Stimulated activated naive CD8-positive, alpha-beta T cell treated with anti-CD3 and anti-CD28 coated beads, Interleukin-15, Interleukin-2, amounts not matched to agents 100 ng/mL and 50 ng/mL, for 24 hours (primary cell): Measurements from ENCODE around the gene CHRNE.

ENCODE experiments used
- H3K27ac Mint-ChIP-seq: one replicate; pipeline ENCODE4 v1.8.0; 2021; ENCODE audit warnings: mild to moderate bottlenecking, mixed read lengths
- H3K27me3 Mint-ChIP-seq: one replicate; pipeline ENCODE4 v1.8.0; 2021; ENCODE audit warnings: mixed read lengths
- H3K36me3 Mint-ChIP-seq: one replicate; pipeline ENCODE4 v1.8.0; 2021; ENCODE audit warnings: low read depth, mixed read lengths
- H3K4me1 Mint-ChIP-seq: one replicate; pipeline ENCODE4 v1.8.0; 2021; ENCODE audit warnings: low read depth, mixed read lengths
- H3K4me3 Mint-ChIP-seq: one replicate; pipeline ENCODE4 v1.8.0; 2021; ENCODE audit warnings: mild to moderate bottlenecking, mixed read lengths
- H3K9me3 Mint-ChIP-seq: one replicate; pipeline ENCODE4 v1.8.0; 2021; ENCODE audit warnings: mixed read lengths

The CHRNE gene

DNA sequence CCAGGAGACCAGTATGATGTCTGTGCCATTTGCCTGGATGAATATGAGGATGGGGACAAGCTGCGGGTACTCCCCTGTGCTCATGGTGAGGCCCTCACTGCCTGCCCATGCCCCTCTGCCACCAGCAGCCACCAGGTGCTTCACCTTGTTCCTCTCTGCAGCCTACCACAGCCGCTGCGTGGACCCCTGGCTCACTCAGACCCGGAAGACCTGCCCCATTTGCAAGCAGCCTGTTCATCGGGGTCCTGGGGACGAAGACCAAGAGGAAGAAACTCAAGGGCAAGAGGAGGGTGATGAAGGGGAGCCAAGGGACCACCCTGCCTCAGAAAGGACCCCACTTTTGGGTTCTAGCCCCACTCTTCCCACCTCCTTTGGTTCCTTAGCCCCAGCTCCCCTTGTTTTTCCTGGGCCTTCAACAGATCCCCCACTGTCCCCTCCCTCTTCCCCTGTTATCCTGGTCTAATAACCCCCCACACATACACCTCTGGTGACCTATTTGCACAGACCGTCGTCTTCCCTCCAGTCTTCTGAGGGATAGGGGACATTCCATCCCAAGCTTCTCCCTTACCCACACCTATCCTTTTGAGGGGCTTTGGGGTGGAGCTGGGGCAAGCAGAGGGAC, 41.8 kb upstream of the CHRNE start:
- H3K36me3 Mint-ChIP-seq: peaks cover 71% of the 10 kb centered on the region
- H3K4me1 Mint-ChIP-seq: peaks cover 58% of the 10 kb centered on the region
- H3K27me3 Mint-ChIP-seq: no peaks in the 10 kb centered on the region
- H3K27ac Mint-ChIP-seq: peak overlapping the region; percentile 98
- H3K9me3 Mint-ChIP-seq: no peaks in the 10 kb centered on the region
- peak overlapping the region; percentile 93 for H3K4me3 Mint-ChIP-seq

GRCh38 chr17:4944163-4944553, 41.3 kb upstream of the CHRNE start:
- H3K4me3 Mint-ChIP-seq: peak overlapping the region; percentile 93
- H3K36me3 Mint-ChIP-seq: peaks cover 71% of the 10 kb centered on the region
- peak overlapping the region; percentile 98 for H3K27ac Mint-ChIP-seq
- H3K4me1 Mint-ChIP-seq: peaks cover 58% of the 10 kb centered on the region
- no peaks in the 10 kb centered on the region for H3K27me3 Mint-ChIP-seq
- H3K9me3 Mint-ChIP-seq: no peaks in the 10 kb centered on the region

DNA sequence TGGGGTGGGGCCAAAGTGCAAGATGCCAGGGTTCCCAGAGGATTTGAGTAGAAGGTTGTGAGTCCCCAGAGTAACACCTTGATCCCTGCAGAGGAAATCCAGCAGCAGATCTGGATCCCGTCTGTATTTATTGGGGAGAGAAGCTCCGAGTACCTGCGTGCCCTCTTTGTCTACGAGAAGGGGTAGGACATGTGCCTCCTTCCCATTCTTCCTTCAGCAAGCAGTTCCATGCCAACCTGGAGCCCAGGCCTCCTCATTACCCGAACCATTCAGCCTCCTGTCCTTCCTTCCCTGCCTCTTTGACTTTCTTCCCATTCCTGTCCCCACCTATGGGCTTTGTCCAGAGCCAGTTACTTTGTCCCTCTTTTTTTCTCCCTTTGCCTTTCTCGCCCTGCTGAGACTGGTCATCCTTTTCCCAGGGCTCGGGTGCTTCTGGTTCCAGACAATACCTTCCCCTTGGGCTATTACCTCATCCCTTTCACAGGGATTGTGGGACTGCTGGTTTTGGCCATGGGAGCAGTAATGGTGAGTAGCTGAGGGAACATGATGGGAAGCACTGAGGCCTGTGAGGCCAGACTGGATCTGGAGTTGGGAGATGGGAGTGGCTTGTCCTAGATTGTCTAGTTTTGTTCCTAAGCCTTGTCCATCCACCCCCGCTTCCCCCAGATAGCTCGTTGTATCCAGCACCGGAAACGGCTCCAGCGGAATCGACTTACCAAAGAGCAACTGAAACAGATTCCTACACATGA, 40.0 kb upstream of the CHRNE start:
- peaks cover 77% of the 10 kb centered on the region for H3K36me3 Mint-ChIP-seq
- peak overlapping the region; percentile 74 for H3K27ac Mint-ChIP-seq
- peak overlapping the region; percentile 88 for H3K4me3 Mint-ChIP-seq
- no peaks in the 10 kb centered on the region for H3K9me3 Mint-ChIP-seq
- no peaks in the 10 kb centered on the region for H3K27me3 Mint-ChIP-seq
- H3K4me1 Mint-ChIP-seq: peaks cover 67% of the 10 kb centered on the region

GRCh38 chr17:4941319-4941610, 38.4 kb upstream of the CHRNE start:
- Mint-ChIP-seq H3K27ac (peak overlapping the region; percentile 92), H3K4me3 (peak overlapping the region; percentile 88), H3K36me3 (peaks cover 63% of the 10 kb centered on the region), H3K4me1 (peaks cover 59% of the 10 kb centered on the region), H3K27me3 (no peaks in the 10 kb centered on the region), H3K9me3 (no peaks in the 10 kb centered on the region)

- Mint-ChIP-seq H3K27me3 (no peaks in the 10 kb centered on the region), H3K4me1 (peaks cover 55% of the 10 kb centered on the region), H3K4me3 (peak overlapping the region; percentile 88), H3K27ac (peak overlapping the region; percentile 92), H3K9me3 (no peaks in the 10 kb centered on the region), H3K36me3 (peaks cover 63% of the 10 kb centered on the region)
Observed at GRCh38 chr17:4940555-4941318, 37.8 kb upstream of the CHRNE start.

GRCh38 chr17:4939796-4940554, 37.1 kb upstream of the CHRNE start, which contains the start of the genes RNF167 and SLC25A11:
RNF167 (plus strand) TSS chr17:4940268; CDS start chr17:4940910, 642 bp downstream.
SLC25A11 (minus strand) TSS chr17:4940046; CDS start chr17:4939910, 136 bp downstream.
- H3K4me3 Mint-ChIP-seq: peak within 1 kb of the TSS; percentile 88
- peak within 1 kb of the TSS; percentile 92 for H3K27ac Mint-ChIP-seq
- H3K36me3 Mint-ChIP-seq: peaks cover 57% of the 10 kb centered on the region
- peaks cover 48% of the 10 kb centered on the region for H3K4me1 Mint-ChIP-seq
- no peaks in the 10 kb centered on the region for H3K27me3 Mint-ChIP-seq
- H3K9me3 Mint-ChIP-seq: no peaks in the 10 kb centered on the region

GRCh38 chr17:4939546-4939795, 36.6 kb upstream of the CHRNE start:
- Mint-ChIP-seq H3K9me3 (no peaks in the 10 kb centered on the region), H3K36me3 (peaks cover 52% of the 10 kb centered on the region), H3K4me1 (peaks cover 45% of the 10 kb centered on the region)

DNA sequence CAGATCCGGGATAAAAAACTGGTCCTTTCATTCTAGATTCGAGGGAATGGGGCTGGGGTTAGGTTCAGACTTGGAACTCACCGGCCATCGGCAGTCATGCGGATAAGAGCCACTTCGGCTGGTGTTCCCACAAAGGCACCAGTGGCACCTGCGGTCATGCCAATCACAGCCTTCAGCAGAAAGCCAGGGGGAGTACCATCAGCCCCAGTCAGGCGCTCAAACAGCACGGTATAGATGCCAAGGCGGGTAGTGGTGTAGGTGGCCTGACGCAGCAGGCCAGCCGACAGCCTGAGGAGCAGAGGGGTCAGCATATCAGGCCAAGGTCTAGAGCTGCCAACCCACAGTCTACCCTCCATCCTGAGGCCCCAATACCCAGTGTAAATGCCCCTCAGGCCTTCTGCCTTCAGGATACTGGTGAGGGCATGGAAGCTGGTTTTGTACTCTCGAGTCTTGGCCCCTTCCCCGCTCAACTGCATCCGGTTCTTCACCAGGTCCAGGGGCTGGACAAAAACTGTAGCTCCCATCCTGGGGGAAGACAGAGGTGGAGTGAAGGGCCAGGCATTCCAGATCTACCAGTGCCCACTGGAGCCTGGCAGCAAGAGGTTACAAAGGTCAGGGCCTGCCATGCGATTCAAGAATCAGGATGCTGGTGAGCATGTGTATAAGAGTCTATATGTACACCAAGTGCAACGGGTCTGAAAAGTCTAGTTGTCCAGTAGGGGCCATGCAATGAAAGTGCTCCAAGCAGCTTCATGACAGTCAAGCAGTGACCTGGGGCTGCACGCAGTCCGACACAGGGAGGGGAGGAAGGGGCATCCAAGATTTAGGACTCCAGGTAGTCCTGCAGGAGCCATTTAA, 36.0 kb upstream of the CHRNE start:
- Mint-ChIP-seq H3K27ac (peak overlapping the region; percentile 92), H3K9me3 (no peaks in the 10 kb centered on the region), H3K4me3 (peak overlapping the region; percentile 88), H3K27me3 (no peaks in the 10 kb centered on the region), H3K36me3 (peaks cover 47% of the 10 kb centered on the region), H3K4me1 (peaks cover 45% of the 10 kb centered on the region)

More at GRCh38 chr17:4939546-4939795, 36.6 kb upstream of the CHRNE start:
- Mint-ChIP-seq H3K27ac (peak overlapping the region; percentile 92), H3K27me3 (no peaks in the 10 kb centered on the region), H3K4me3 (peak overlapping the region; percentile 88)

- H3K4me1 Mint-ChIP-seq: peaks cover 44% of the 10 kb centered on the region
- H3K4me3 Mint-ChIP-seq: peak overlapping the region; percentile 88
- no peaks in the 10 kb centered on the region for H3K9me3 Mint-ChIP-seq
- peak overlapping the region; percentile 80 for H3K27ac Mint-ChIP-seq
- no peaks in the 10 kb centered on the region for H3K27me3 Mint-ChIP-seq
- peaks cover 41% of the 10 kb centered on the region for H3K36me3 Mint-ChIP-seq
Observed at GRCh38 chr17:4938069-4938491, 35.2 kb upstream of the CHRNE start.

DNA sequence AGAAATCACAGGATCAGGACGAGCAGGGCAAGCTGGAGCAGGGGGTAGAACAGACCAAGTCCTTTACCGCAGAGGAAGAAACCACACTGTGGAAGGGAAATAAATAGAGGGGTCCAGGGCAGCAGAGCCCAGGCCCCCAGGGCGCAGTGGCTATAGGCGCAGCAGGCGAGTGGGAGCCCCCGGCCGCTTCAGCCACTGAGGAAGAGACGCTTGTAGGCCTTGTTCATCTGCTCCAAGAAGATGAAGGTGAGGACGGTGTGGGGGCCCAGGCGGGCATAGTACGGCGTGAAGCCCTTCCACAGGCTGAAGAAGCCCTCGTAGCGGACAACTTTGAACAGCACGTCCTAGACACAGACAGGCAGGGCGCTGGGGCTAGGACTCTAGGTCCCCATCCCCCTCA, 34.7 kb upstream of the CHRNE start:
- Mint-ChIP-seq H3K27ac (no peak overlapping the region), H3K36me3 (peaks cover 36% of the 10 kb centered on the region), H3K4me3 (no peak overlapping the region)

GRCh38 chr17:4936436-4936835, 33.5 kb upstream of the CHRNE start:
- Mint-ChIP-seq H3K27me3 (no peaks in the 10 kb centered on the region), H3K36me3 (peaks cover 26% of the 10 kb centered on the region), H3K4me3 (no peak overlapping the region), H3K9me3 (no peaks in the 10 kb centered on the region), H3K4me1 (peaks cover 28% of the 10 kb centered on the region), H3K27ac (no peak overlapping the region)

More for the DNA sequence above, 34.7 kb upstream of the CHRNE start:
- peaks cover 39% of the 10 kb centered on the region for H3K4me1 Mint-ChIP-seq
- H3K27me3 Mint-ChIP-seq: no peaks in the 10 kb centered on the region
- no peaks in the 10 kb centered on the region for H3K9me3 Mint-ChIP-seq

DNA sequence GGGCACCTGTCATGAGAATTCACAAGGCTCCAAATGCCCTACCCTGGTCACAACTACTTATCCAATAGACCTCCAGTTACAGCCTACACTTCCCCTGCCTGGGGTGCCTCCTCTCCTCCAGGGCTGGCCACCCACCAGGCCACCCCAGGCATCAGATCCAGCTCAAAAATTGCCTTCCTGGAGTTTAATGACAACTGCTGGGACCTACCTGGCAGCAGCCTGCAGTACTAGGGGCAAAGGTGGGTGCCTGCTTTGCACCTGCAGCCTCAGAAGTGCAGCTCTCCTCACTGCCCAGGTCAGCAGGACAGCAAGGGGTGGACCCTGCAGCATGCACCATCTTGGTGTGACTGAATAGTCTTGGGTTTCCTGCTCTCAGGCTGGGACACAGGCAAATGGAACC, 32.8 kb upstream of the CHRNE start:
- Mint-ChIP-seq H3K27me3 (no peaks in the 10 kb centered on the region), H3K4me3 (no peak overlapping the region), H3K9me3 (no peaks in the 10 kb centered on the region), H3K36me3 (peaks cover 23% of the 10 kb centered on the region), H3K4me1 (peaks cover 22% of the 10 kb centered on the region), H3K27ac (no peak overlapping the region)

GRCh38 chr17:4934173-4934979, 31.5 kb upstream of the CHRNE start:
- Mint-ChIP-seq H3K27me3 (no peaks in the 10 kb centered on the region), H3K4me3 (peak overlapping the region; percentile 24), H3K36me3 (peaks cover 23% of the 10 kb centered on the region), H3K9me3 (no peaks in the 10 kb centered on the region), H3K4me1 (peaks cover 22% of the 10 kb centered on the region), H3K27ac (no peak overlapping the region)
